SK-N-SH (cell line): Measurements from ENCODE around the gene NPFF.

Experiments used
- CTCF ChIP-seq: fragments of 200-600 bp; sonication (generic); IDR thresholded peaks from 2 replicates; pipeline ENCODE4 v1.6.1; 2017; ENCODE audit warnings: antibody characterized with exemption, mild to moderate bottlenecking, moderate library complexity
- FOXJ3 ChIP-seq: sonication (generic); formaldehyde crosslinking; IDR thresholded peaks from 2 replicates; pipeline ENCODE4 v1.5.1; 2020; ENCODE audit warnings: mild to moderate bottlenecking, missing genetic modification reagents
- MAX ChIP-seq: IDR thresholded peaks from 2 replicates; pipeline ENCODE4 v1.4.0; 2012; ENCODE audit warnings: low read depth
- PBX3 ChIP-seq: IDR thresholded peaks from 2 replicates; pipeline ENCODE4; 2012
- POLR2AphosphoS5 ChIP-seq: IDR thresholded peaks from 2 replicates; pipeline ENCODE4 v1.6.1; 2012; ENCODE audit warnings: low read depth, low read length
- RAD21 ChIP-seq: IDR thresholded peaks from 2 replicates; pipeline ENCODE4 v1.6.1; 2012; ENCODE audit warnings: mild to moderate bottlenecking, low read length
- REST ChIP-seq: IDR thresholded peaks from 2 replicates; pipeline ENCODE4 v1.6.1; 2012; ENCODE audit warnings: mild to moderate bottlenecking, low read depth, low read length, moderate library complexity
- RFX5 ChIP-seq: IDR thresholded peaks from 2 replicates; pipeline ENCODE4 v1.6.1; 2012; ENCODE audit warnings: mild to moderate bottlenecking, improper control_type of control experiment, low read length
- SIN3A ChIP-seq: IDR thresholded peaks from 2 replicates; pipeline ENCODE4 v1.6.1; 2012; ENCODE audit warnings: low read depth, mild to moderate bottlenecking, low read length, moderate library complexity, borderline replicate concordance
- USF1 ChIP-seq: IDR thresholded peaks from 2 replicates; pipeline ENCODE4 v1.4.0; 2012; ENCODE audit warnings: low read depth, borderline replicate concordance
- USF2 ChIP-seq: fragments of 150-350 bp; IDR thresholded peaks from 2 replicates; pipeline ENCODE4 v1.6.1; 2017; ENCODE audit warnings: antibody characterized with exemption, low read length, low read depth, borderline replicate concordance

GRCh38 chr12:53482626-53483168 lies 24.6 kb downstream of the NPFF start:
- TF ChIP-seq MAX, result no peak
- no peak for TF ChIP-seq CTCF
- no peak for TF ChIP-seq RAD21
- TF ChIP-seq RFX5, result no peak
- no peak for TF ChIP-seq REST
- no peak for TF ChIP-seq USF2
- TF ChIP-seq SIN3A, result no peak
- no peak for TF ChIP-seq PBX3
- TF ChIP-seq USF1, result no peak
- no peak for TF ChIP-seq FOXJ3
- TF ChIP-seq POLR2AphosphoS5, result no peak; the same call in 1 of the 2 replicates
